GM12872 (cell line): ENCODE results near the gene PON1.

Experiments
- TF ChIP-seq, protein P1 (sequence below): IDR thresholded peaks from 3 replicates; pipeline ENCODE4 v1.5.1; 2011; ENCODE audit warnings: low read depth, mild to moderate bottlenecking, low read length, moderate library complexity; ENCODE audit not compliant: insufficient read depth

Gene PON1

DNA sequence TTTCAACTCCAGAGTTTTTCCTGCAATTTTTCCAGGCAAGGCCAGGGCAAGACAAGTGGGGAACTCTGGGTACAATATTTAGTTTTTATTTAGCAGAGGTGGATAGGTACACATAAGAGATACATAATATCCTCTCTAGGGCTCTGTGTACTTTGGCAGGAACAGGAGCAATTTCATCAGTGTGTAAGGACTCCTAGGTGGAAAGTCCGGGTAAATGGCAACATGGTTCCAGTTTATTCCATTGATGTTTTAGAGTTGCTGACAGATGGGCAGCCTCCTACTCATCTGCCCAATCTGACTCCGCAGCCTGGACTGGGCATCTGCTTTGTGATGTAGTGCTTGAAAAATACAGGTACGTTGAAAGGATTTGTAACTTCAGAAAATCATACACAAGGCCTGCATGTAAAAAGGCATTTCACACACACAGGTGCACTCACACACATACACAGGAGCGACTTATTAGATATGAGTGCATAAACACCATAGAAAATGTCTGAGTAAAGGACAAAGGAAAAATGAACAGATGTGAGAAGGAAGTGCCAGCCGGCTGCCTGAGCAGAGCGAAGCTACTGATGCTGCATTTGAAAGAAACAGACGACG is 5.7 kb downstream of the PON1 start:
- TF ChIP-seq, protein P1, sequence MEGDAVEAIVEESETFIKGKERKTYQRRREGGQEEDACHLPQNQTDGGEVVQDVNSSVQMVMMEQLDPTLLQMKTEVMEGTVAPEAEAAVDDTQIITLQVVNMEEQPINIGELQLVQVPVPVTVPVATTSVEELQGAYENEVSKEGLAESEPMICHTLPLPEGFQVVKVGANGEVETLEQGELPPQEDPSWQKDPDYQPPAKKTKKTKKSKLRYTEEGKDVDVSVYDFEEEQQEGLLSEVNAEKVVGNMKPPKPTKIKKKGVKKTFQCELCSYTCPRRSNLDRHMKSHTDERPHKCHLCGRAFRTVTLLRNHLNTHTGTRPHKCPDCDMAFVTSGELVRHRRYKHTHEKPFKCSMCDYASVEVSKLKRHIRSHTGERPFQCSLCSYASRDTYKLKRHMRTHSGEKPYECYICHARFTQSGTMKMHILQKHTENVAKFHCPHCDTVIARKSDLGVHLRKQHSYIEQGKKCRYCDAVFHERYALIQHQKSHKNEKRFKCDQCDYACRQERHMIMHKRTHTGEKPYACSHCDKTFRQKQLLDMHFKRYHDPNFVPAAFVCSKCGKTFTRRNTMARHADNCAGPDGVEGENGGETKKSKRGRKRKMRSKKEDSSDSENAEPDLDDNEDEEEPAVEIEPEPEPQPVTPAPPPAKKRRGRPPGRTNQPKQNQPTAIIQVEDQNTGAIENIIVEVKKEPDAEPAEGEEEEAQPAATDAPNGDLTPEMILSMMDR, result no peak

DNA sequence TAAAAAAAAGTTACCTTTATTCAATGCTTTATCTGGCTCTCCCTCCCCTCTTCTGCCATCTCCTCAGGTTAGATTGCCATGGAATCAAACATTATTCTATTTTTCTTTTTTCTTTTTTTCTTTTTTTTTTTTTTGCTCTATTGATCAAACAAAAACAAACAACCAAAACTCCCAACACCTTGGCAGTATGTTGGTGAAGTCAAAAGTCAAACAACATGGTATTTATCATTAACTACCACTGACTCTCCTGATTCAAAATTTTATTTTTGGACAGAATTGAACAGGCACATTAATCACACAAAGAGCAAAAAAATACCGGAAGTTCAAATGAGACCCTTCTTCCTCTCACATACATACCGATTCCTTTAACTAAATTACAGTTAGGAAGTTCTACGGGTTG is 6.4 kb downstream of the PON1 start:
- TF ChIP-seq, protein P1, result no peak

DNA sequence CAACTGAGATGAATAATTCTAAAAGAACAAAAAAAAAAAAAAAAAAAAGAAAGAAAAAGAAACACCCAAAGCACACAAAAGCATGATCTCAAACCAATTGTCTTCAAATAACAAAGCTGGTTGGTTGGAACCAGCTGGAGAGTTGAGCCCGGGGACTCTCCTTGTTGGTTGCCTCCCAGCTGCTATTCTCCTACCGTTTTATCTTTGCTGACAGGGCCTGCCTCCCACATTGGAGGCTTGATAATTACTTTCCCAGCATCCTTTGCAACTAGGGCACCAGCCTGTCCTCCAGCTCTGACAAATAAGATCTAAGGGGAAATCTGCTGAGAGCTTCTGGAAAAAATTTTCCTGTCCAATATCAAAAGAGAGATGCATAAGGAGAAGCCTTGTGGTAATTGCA is 6.8 kb downstream of the PON1 start:
- TF ChIP-seq, protein P1, result no peak

DNA sequence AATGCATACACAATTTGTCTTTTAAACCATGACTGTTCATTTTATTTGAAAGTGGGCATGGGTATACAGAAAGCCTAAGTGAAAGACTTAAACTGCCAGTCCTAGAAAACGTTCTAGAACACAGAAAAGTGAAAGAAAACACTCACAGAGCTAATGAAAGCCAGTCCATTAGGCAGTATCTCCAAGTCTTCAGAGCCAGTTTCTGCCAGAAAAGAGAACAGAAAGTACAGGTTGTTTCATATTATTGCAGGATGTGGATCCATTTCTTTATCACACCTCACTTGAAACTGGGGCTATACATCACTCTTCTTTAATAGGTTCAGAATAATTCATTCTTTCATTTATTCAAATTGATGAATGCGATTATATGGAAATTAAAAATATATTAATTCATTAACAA is 7.7 kb downstream of the PON1 start:
- TF ChIP-seq, protein P1, result no peak

DNA sequence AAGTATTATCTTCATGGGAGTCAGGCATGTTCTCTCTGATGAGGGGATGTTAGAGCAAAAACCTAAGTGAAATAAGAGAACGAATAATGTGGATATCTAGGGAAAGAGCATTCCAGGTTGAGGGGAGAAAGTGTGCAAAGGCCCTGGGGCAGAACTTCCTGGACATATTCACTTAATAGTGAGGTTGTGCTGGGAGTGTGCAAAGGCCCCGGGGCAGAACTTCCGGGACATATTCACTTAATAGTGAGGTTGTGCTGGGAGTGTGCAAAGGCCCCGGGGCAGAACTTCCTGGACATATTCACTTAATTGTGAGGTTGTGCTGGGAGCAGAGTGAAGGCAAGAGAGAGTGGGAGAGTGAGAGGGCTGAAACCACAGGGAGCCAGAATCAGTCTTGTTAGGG is 11.8 kb downstream of the PON1 start:
- TF ChIP-seq, protein P1, result no peak

DNA sequence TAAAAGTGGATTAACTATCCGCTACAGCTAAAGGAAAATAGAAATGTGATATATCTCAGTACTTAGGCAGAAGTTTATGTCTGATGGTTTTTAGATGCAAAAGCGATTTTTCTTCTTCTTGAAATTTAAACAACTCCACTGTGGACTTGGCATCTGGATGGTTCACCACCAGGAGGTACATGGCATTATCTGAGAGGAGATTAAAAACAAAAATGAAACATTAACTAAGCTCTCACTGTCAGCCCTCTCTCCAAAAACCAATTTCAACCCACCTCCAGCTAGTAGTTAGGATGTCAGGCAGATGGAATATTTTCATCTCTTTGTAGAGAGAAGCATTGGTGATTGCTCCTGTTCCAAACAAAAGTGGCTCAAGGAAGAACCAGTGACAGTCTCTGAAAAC is 12.9 kb downstream of the PON1 start:
- TF ChIP-seq, protein P1, result no peak

DNA sequence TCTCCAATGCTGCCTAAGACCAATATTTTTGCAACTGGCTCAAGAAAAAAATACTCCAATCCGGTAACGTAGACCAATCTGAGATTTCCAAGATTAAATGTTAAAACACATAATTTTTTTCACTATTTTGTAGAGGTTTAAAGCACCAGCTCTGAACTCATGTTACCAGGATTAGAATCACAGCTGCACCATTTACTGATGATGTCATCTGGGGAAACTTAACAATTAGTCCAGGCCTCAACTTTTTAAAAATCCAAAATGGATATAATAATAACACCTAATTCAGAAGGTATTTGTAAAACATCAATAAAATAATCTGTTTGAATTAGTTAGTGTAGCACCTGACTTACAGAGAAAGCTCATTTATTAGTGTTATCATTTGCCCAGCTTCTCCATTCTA is 14.4 kb downstream of the PON1 start:
- TF ChIP-seq, protein P1, result no peak
